WTC11 (cell line): ENCODE results near the gene SND1. TPM values are rescaled to one million over a fixed set of nuclear protein-coding genes. Genes with fewer than 3 reads are reported as not detected.
A peak's percentile ranks its signal among the peaks of the same experiment; 100 is the strongest.

Experiments
- ATAC-seq: fragments of 200-7000 bp; cut with Tn5 transposase; 2 replicates; pipeline ENCODE4 v1.10.0; 2021; ENCODE audit warnings: mild to moderate bottlenecking, moderate library complexity
- CTCF ChIA-PET: fragments of 300-600 bp; sonication (Branson Sonifier 250); formaldehyde crosslinking; loops from one replicate; lab custom pipeline; 2021; ENCODE audit warnings: antibody characterized with exemption; lab: Charles Lee
- POLR2A ChIA-PET: fragments of 350-600 bp; sonication (Branson Sonifier 250); formaldehyde crosslinking; loops from one replicate; lab custom pipeline; 2021; ENCODE audit warnings: antibody characterized with exemption; lab: Charles Lee
- DNase-seq: peaks from one replicate; pipeline ENCODE4 v3.0.0; 2021; ENCODE audit warnings: low spot score
- H3K27ac Mint-ChIP-seq: 2 replicates; pipeline ENCODE4 v1.8.0; 2021; ENCODE audit warnings: mixed read lengths
- H3K27me3 Mint-ChIP-seq: 2 replicates; pipeline ENCODE4 v1.8.0; 2021; ENCODE audit warnings: low read depth, mild to moderate bottlenecking, moderate library complexity, mixed read lengths
- H3K36me3 Mint-ChIP-seq: 2 replicates; pipeline ENCODE4 v1.8.0; 2021; ENCODE audit warnings: mixed read lengths
- H3K4me1 Mint-ChIP-seq: 2 replicates; pipeline ENCODE4 v1.8.0; 2022; ENCODE audit warnings: mixed read lengths
- H3K4me3 Mint-ChIP-seq: 2 replicates; pipeline ENCODE4 v1.8.0; 2021; ENCODE audit warnings: mild to moderate bottlenecking, moderate library complexity, mixed read lengths
- H3K9me3 Mint-ChIP-seq: 2 replicates; pipeline ENCODE4 v1.8.0; 2021; ENCODE audit warnings: mixed read lengths
- ATF1 ChIP-seq: sonication (generic); formaldehyde crosslinking; IDR thresholded peaks from 2 replicates; pipeline ENCODE4 v1.8.1; 2023; ENCODE audit warnings: mild to moderate bottlenecking, moderate library complexity, missing genetic modification reagents
- CREB1 ChIP-seq: sonication (generic); formaldehyde crosslinking; IDR thresholded peaks from 2 replicates; pipeline ENCODE4 v1.8.0; 2023; ENCODE audit warnings: mild to moderate bottlenecking, missing genetic modification reagents
- ELF4 ChIP-seq: sonication (generic); formaldehyde crosslinking; IDR thresholded peaks from 2 replicates; pipeline ENCODE4 v1.8.1; 2022; ENCODE audit warnings: low read depth, mild to moderate bottlenecking, moderate library complexity, missing genetic modification reagents
- ETV6 ChIP-seq: sonication (generic); formaldehyde crosslinking; IDR thresholded peaks from 2 replicates; pipeline ENCODE4 v1.8.1; 2022; ENCODE audit warnings: mild to moderate bottlenecking, missing genetic modification reagents
- FOXP1 ChIP-seq: sonication (generic); formaldehyde crosslinking; IDR thresholded peaks from 2 replicates; pipeline ENCODE4 v1.8.0; 2022; ENCODE audit warnings: missing genetic modification reagents, mild to moderate bottlenecking, moderate library complexity, borderline replicate concordance
- GTF2I ChIP-seq: fragments of 250-450 bp; sonication (Bioruptor Pico); conservative IDR thresholded peaks from 2 replicates; pipeline ENCODE4 v1.4.0; 2021; ENCODE audit warnings: mild to moderate bottlenecking
- JAZF1 ChIP-seq: fragments of 250-450 bp; sonication (Bioruptor Pico); IDR thresholded peaks from 2 replicates; pipeline ENCODE4 v1.9.0; 2021; ENCODE audit warnings: moderate library complexity, mild to moderate bottlenecking, inconsistent platforms
- JUN ChIP-seq: sonication (generic); formaldehyde crosslinking; IDR thresholded peaks from 2 replicates; pipeline ENCODE4 v1.8.0; 2023; ENCODE audit warnings: mild to moderate bottlenecking, missing genetic modification reagents
- KAT7 ChIP-seq: sonication (generic); formaldehyde crosslinking; IDR thresholded peaks from 2 replicates; pipeline ENCODE4 v1.8.1; 2023; ENCODE audit warnings: missing genetic modification reagents, mild to moderate bottlenecking, borderline replicate concordance
- OVOL2 ChIP-seq: fragments of 250-450 bp; sonication (Bioruptor Pico); IDR thresholded peaks from 2 replicates; pipeline ENCODE4 v1.9.0; 2021; ENCODE audit warnings: mild to moderate bottlenecking, borderline replicate concordance
- RORB ChIP-seq: fragments of 250-450 bp; sonication (Bioruptor Pico); IDR thresholded peaks from 2 replicates; pipeline ENCODE4 v1.9.0; 2021; ENCODE audit warnings: mild to moderate bottlenecking
- TEAD4 ChIP-seq: sonication (generic); formaldehyde crosslinking; IDR thresholded peaks from 2 replicates; pipeline ENCODE4 v1.8.0; 2022; ENCODE audit warnings: mild to moderate bottlenecking, missing genetic modification reagents
- TP53 ChIP-seq: sonication (generic); formaldehyde crosslinking; IDR thresholded peaks from 2 replicates; pipeline ENCODE4 v1.8.1; 2023; ENCODE audit warnings: mild to moderate bottlenecking, missing genetic modification reagents
- USF2 ChIP-seq: sonication (generic); formaldehyde crosslinking; IDR thresholded peaks from 2 replicates; pipeline ENCODE4 v1.8.1; 2023; ENCODE audit warnings: mild to moderate bottlenecking, missing genetic modification reagents, moderate library complexity
- ZNF232 ChIP-seq: sonication (generic); formaldehyde crosslinking; IDR thresholded peaks from 2 replicates; pipeline ENCODE4 v1.8.0; 2022; ENCODE audit warnings: mild to moderate bottlenecking, missing genetic modification reagents
- ZNF423 ChIP-seq: fragments of 250-450 bp; sonication (Bioruptor Pico); IDR thresholded peaks from 2 replicates; pipeline ENCODE4 v2.1.2; 2022; ENCODE audit warnings: mild to moderate bottlenecking, moderate library complexity
- ZNF512 ChIP-seq: sonication (generic); formaldehyde crosslinking; IDR thresholded peaks from 2 replicates; pipeline ENCODE4 v1.8.1; 2022; ENCODE audit warnings: missing genetic modification reagents, borderline replicate concordance
- total RNA-seq: library from RNA; stranded (reverse); gene quantifications from 3 replicates; pipeline ENCODE4 v1.2.3, GENCODE V29; 2021
- TF ChIP-seq, protein P1 (sequence below): sonication (generic); formaldehyde crosslinking; IDR thresholded peaks from 2 replicates; pipeline ENCODE4 v1.8.1; 2023; ENCODE audit warnings: mild to moderate bottlenecking, missing genetic modification reagents
- TF ChIP-seq, protein P2 (sequence below): sonication (generic); formaldehyde crosslinking; IDR thresholded peaks from 2 replicates; pipeline ENCODE4 v1.8.1; 2022; ENCODE audit warnings: mild to moderate bottlenecking, moderate library complexity, missing genetic modification reagents
- TF ChIP-seq, protein P3 (sequence below): sonication (generic); formaldehyde crosslinking; IDR thresholded peaks from 2 replicates; pipeline ENCODE4 v1.8.0; 2022; ENCODE audit warnings: mild to moderate bottlenecking, missing genetic modification reagents
- TF ChIP-seq, protein P4 (sequence below): sonication (generic); formaldehyde crosslinking; IDR thresholded peaks from 2 replicates; pipeline ENCODE4 v1.8.0; 2023; ENCODE audit warnings: mild to moderate bottlenecking, missing genetic modification reagents
- TF ChIP-seq, protein P5 (sequence below): sonication (generic); formaldehyde crosslinking; conservative IDR thresholded peaks from 2 replicates; pipeline ENCODE4 v1.8.1; 2022; ENCODE audit warnings: mild to moderate bottlenecking, missing genetic modification reagents

Gene SND1
- total RNA-seq, 1 experiment from 2014 or later = 261 TPM

GRCh38 chr7:128132426-128133069 lies 480.6 kb downstream of the SND1 start:
- peaks cover 10% of the 10 kb centered on the region for H3K4me1 Mint-ChIP-seq
- POLR2A ChIA-PET = no interaction called here
- ATAC-seq = no peak
- DNase-seq = no peak
- no peak overlapping the region for H3K27ac Mint-ChIP-seq
- CTCF ChIA-PET = no interaction called here
- peaks cover 49% of the 10 kb centered on the region for H3K27me3 Mint-ChIP-seq
- TF ChIP-seq, protein P1, sequence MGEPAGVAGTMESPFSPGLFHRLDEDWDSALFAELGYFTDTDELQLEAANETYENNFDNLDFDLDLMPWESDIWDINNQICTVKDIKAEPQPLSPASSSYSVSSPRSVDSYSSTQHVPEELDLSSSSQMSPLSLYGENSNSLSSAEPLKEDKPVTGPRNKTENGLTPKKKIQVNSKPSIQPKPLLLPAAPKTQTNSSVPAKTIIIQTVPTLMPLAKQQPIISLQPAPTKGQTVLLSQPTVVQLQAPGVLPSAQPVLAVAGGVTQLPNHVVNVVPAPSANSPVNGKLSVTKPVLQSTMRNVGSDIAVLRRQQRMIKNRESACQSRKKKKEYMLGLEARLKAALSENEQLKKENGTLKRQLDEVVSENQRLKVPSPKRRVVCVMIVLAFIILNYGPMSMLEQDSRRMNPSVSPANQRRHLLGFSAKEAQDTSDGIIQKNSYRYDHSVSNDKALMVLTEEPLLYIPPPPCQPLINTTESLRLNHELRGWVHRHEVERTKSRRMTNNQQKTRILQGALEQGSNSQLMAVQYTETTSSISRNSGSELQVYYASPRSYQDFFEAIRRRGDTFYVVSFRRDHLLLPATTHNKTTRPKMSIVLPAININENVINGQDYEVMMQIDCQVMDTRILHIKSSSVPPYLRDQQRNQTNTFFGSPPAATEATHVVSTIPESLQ (CRISPR knock-in tag) = no peak
- no peak for TF ChIP-seq GTF2I (CRISPR knock-in tag)
- TF ChIP-seq, protein P2, sequence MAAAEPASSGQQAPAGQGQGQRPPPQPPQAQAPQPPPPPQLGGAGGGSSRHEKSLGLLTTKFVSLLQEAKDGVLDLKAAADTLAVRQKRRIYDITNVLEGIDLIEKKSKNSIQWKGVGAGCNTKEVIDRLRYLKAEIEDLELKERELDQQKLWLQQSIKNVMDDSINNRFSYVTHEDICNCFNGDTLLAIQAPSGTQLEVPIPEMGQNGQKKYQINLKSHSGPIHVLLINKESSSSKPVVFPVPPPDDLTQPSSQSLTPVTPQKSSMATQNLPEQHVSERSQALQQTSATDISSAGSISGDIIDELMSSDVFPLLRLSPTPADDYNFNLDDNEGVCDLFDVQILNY = no peak
- TF ChIP-seq OVOL2 (CRISPR knock-in tag) = no peak
- TF ChIP-seq FOXP1 (CRISPR knock-in tag) = no peak
- no peak for TF ChIP-seq ZNF232 (CRISPR knock-in tag)
- TF ChIP-seq USF2 = no peak
- no peak for TF ChIP-seq KAT7
- TF ChIP-seq TEAD4 (CRISPR knock-in tag) = no peak
- TF ChIP-seq ETV6 (CRISPR knock-in tag) = no peak
- no peak for TF ChIP-seq TP53 (CRISPR knock-in tag)
- no peak for TF ChIP-seq ELF4 (CRISPR knock-in tag)
- TF ChIP-seq ATF1 = no peak
- TF ChIP-seq JAZF1 (CRISPR knock-in tag) = no peak
- TF ChIP-seq ZNF512 (CRISPR knock-in tag) = no peak
- TF ChIP-seq CREB1 = no peak
- TF ChIP-seq JUN (CRISPR knock-in tag) = no peak
- TF ChIP-seq RORB = no peak
- TF ChIP-seq, protein P3, sequence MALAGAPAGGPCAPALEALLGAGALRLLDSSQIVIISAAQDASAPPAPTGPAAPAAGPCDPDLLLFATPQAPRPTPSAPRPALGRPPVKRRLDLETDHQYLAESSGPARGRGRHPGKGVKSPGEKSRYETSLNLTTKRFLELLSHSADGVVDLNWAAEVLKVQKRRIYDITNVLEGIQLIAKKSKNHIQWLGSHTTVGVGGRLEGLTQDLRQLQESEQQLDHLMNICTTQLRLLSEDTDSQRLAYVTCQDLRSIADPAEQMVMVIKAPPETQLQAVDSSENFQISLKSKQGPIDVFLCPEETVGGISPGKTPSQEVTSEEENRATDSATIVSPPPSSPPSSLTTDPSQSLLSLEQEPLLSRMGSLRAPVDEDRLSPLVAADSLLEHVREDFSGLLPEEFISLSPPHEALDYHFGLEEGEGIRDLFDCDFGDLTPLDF (CRISPR knock-in tag) = no peak
- TF ChIP-seq, all 79 proteins: peak for 0
- H3K36me3 Mint-ChIP-seq = peaks cover 3% of the 10 kb centered on the region; the same call in 1 of the 2 replicates
- H3K4me3 Mint-ChIP-seq = no peak overlapping the region
- no peaks in the 10 kb centered on the region for H3K9me3 Mint-ChIP-seq

- peak overlapping the region; percentile 59 for H3K4me3 Mint-ChIP-seq
- DNase-seq = peak; percentile 38
- TF ChIP-seq OVOL2 (CRISPR knock-in tag) = no peak
- no peak for TF ChIP-seq ZNF423 (CRISPR knock-in tag)
- TF ChIP-seq, protein P4, sequence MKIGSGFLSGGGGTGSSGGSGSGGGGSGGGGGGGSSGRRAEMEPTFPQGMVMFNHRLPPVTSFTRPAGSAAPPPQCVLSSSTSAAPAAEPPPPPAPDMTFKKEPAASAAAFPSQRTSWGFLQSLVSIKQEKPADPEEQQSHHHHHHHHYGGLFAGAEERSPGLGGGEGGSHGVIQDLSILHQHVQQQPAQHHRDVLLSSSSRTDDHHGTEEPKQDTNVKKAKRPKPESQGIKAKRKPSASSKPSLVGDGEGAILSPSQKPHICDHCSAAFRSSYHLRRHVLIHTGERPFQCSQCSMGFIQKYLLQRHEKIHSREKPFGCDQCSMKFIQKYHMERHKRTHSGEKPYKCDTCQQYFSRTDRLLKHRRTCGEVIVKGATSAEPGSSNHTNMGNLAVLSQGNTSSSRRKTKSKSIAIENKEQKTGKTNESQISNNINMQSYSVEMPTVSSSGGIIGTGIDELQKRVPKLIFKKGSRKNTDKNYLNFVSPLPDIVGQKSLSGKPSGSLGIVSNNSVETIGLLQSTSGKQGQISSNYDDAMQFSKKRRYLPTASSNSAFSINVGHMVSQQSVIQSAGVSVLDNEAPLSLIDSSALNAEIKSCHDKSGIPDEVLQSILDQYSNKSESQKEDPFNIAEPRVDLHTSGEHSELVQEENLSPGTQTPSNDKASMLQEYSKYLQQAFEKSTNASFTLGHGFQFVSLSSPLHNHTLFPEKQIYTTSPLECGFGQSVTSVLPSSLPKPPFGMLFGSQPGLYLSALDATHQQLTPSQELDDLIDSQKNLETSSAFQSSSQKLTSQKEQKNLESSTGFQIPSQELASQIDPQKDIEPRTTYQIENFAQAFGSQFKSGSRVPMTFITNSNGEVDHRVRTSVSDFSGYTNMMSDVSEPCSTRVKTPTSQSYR (CRISPR knock-in tag) = peak; percentile 73; the same call in 1 of the 2 replicates
- TF ChIP-seq GTF2I (CRISPR knock-in tag) = no peak
- TF ChIP-seq, protein P5, sequence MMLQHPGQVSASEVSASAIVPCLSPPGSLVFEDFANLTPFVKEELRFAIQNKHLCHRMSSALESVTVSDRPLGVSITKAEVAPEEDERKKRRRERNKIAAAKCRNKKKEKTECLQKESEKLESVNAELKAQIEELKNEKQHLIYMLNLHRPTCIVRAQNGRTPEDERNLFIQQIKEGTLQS (CRISPR knock-in tag) = no peak
- TF ChIP-seq ATF1 = no peak
Observed at GRCh38 chr7:128135159-128135514, 483.1 kb downstream of the SND1 start.

More at GRCh38 chr7:128135159-128135514, 483.1 kb downstream of the SND1 start:
- ChIA-PET CTCF (interaction anchor here (0.6 to 5.6 kb wide), 39 partner anchors 9 to 366 kb away, joined by 3 to 198 read pairs (median 5); partner anchors contain the start of gene LRRC4), POLR2A (interaction anchor here (1.2 kb wide), 1 partner anchor 32 kb away, joined by 3 read pairs; no protein-coding TSS in a partner anchor)
- H3K36me3 Mint-ChIP-seq = peaks cover 4% of the 10 kb centered on the region; the same call in 1 of the 2 replicates
- peaks cover 5% of the 10 kb centered on the region for H3K9me3 Mint-ChIP-seq
- no peak overlapping the region for H3K27ac Mint-ChIP-seq
- peaks cover 73% of the 10 kb centered on the region for H3K27me3 Mint-ChIP-seq
- H3K4me1 Mint-ChIP-seq = peaks cover 10% of the 10 kb centered on the region
- peak; percentile 53 for ATAC-seq
